ENCODE measurements around the gene GFOD1.

DNA sequence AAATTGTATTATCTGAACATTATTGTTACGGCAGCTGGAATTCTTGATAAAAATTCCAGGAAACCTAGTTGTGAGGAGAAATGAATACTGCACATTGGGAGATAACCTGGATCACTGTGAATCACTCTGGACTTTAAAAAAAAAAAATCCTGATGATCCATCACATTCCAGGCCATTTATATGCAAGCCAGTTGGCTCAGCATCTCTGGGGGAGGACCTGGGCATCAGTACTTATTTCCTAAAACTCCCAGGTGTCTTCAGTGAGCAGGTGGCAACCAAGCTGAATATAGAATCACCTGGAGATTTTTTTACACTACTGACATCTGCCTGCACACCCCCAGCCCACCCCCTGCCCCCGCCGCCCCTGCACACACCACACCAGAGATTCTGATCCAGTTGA lies 47.9 kb upstream of the GFOD1 start:
- no peak for TF ChIP-seq POLR2AphosphoS5 (IDR thresholded peaks at IDR 0.05)
- TF ChIP-seq, protein P1, sequence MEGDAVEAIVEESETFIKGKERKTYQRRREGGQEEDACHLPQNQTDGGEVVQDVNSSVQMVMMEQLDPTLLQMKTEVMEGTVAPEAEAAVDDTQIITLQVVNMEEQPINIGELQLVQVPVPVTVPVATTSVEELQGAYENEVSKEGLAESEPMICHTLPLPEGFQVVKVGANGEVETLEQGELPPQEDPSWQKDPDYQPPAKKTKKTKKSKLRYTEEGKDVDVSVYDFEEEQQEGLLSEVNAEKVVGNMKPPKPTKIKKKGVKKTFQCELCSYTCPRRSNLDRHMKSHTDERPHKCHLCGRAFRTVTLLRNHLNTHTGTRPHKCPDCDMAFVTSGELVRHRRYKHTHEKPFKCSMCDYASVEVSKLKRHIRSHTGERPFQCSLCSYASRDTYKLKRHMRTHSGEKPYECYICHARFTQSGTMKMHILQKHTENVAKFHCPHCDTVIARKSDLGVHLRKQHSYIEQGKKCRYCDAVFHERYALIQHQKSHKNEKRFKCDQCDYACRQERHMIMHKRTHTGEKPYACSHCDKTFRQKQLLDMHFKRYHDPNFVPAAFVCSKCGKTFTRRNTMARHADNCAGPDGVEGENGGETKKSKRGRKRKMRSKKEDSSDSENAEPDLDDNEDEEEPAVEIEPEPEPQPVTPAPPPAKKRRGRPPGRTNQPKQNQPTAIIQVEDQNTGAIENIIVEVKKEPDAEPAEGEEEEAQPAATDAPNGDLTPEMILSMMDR (IDR thresholded peaks at IDR 0.05 in 8 of 11, conservative IDR thresholded peaks at IDR 0.05 in 3 of 11): no peak
- no peak for TF ChIP-seq POLR2A (IDR thresholded peaks at IDR 0.05)
